ENCODE results near the gene ANKS1B.
"Not testable (repeated sequence)": the region's sequence is repeated elsewhere in the genome, so short reads cannot be mapped to it uniquely, and the experiment has no call there.

The ANKS1B gene

GRCh38 chr12:99746538-99746937 is 238.2 kb downstream of the ANKS1B start:
- DNase-seq: no peak

- no peak for DNase-seq
Observed at GRCh38 chr12:99745895-99746294, 238.8 kb downstream of the ANKS1B start.

GRCh38 chr12:99745121-99745520 is 239.6 kb downstream of the ANKS1B start:
- no peak for DNase-seq

GRCh38 chr12:99736760-99737269 is 247.9 kb downstream of the ANKS1B start:
- no peak for DNase-seq

GRCh38 chr12:99732131-99732530 is 252.6 kb downstream of the ANKS1B start:
- DNase-seq: no peak

- no peak for DNase-seq
Observed at GRCh38 chr12:99722690-99723486, 261.8 kb downstream of the ANKS1B start.

- DNase-seq: no peak
Observed at GRCh38 chr12:99721715-99722275, 262.9 kb downstream of the ANKS1B start.

GRCh38 chr12:99720083-99720465 is 264.7 kb downstream of the ANKS1B start:
- not testable (repeated sequence) for DNase-seq

- DNase-seq: not testable (repeated sequence)
Observed at GRCh38 chr12:99719411-99720082, 265.2 kb downstream of the ANKS1B start.

GRCh38 chr12:99715841-99716510 is 268.8 kb downstream of the ANKS1B start:
- not testable (repeated sequence) for DNase-seq

GRCh38 chr12:99714921-99715320 is 269.8 kb downstream of the ANKS1B start:
- not testable (repeated sequence) for DNase-seq

GRCh38 chr12:99713946-99714520 is 270.7 kb downstream of the ANKS1B start:
- DNase-seq: no peak

GRCh38 chr12:99712281-99712680 is 272.5 kb downstream of the ANKS1B start:
- no peak for DNase-seq

- no peak for DNase-seq
Observed at GRCh38 chr12:99711246-99711645, 273.5 kb downstream of the ANKS1B start.

GRCh38 chr12:99709619-99710018 is 275.1 kb downstream of the ANKS1B start:
- DNase-seq: no peak

- DNase-seq: no peak
Observed at GRCh38 chr12:99709116-99709515, 275.6 kb downstream of the ANKS1B start.

- no peak for DNase-seq
Observed at GRCh38 chr12:99707883-99708282, 276.9 kb downstream of the ANKS1B start.

- DNase-seq: no peak
Observed at GRCh38 chr12:99706736-99707473, 277.8 kb downstream of the ANKS1B start.

GRCh38 chr12:99704458-99704857 is 280.3 kb downstream of the ANKS1B start:
- no peak for DNase-seq

GRCh38 chr12:99704036-99704435 is 280.7 kb downstream of the ANKS1B start:
- DNase-seq: no peak

GRCh38 chr12:99700032-99700431 is 284.7 kb downstream of the ANKS1B start:
- no peak for DNase-seq

- DNase-seq: no peak
Observed at GRCh38 chr12:99695050-99695449, 289.7 kb downstream of the ANKS1B start.
